ENCODE measurements around the gene TMEM63A.

The TMEM63A gene

DNA sequence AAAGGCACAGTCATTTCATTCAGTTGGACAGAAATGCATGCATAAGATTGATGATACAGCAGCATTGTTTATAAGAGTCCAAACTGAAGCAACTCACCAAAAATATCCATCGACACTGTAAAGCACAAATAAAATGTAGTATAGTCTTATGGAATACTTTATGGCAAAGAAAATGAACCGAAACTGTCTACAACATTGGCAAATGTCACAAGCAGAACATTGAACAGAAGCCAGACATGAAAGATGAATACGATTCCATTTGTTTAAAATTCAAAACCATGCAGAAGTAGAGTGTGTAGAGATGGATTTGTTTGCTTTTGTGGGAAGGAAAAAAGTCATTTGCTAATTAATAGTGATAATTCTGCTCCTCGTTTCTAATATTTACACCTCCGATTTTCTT lies 14.3 kb upstream of the TMEM63A start:
- DNase-seq (ENCODE audit: low spot score): no peak
- TF ChIP-seq CTCF (IDR thresholded peaks at IDR 0.05; ENCODE audit: extremely low read depth, missing control alignments): no peak

GRCh38 chr1:225892307-225892706 lies 10.1 kb upstream of the TMEM63A start:
- TF ChIP-seq CTCF (IDR thresholded peaks at IDR 0.05; ENCODE audit: extremely low read depth, missing control alignments): no peak
- no peak for DNase-seq (ENCODE audit: low spot score)

- no peak for DNase-seq (ENCODE audit: low spot score)
- TF ChIP-seq CTCF (IDR thresholded peaks at IDR 0.05; ENCODE audit: extremely low read depth, missing control alignments): no peak
Observed at GRCh38 chr1:225891229-225891972, 9.2 kb upstream of the TMEM63A start.

DNA sequence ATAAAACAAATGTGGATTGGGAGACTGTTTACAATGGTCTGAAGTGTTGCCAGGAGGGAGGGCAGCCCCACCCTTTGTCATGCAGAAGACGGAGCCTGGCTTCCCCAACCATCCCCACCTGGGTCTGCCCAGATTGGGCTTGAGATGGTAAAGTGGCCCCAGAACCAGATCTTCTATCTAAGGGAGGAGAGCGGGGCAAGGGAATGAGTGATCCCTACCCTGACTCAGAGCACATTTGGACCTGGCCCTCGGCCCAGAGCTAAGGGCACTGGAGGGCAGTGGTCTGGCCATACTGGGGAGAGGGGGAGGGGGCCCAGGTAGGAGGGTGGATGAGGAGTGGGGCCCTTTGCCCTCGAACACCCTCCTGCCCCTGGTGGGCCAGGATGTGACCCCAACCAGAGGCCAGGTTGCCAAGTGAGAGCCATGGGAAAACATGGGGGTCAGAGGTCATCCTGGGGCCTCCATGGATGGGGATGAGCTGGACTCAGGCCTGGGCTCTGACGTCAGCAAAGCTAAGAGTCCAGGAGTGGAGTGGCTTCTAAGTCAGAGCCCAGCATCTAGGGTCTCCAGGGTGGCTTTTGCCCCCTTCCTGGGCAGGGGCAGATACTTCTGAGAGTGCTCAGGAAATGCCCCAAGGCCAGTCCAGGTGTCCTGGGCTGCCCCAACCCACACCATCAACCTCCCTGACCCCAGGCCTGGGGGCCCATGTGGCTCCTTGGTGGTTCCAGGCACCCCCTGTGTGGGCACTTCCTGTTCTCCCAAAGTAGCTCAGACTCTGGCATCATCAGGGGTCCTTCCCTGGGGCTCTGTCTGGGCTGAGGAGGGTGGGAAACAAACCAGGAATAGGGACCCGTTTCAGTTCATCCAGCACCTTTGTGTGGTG lies 8.4 kb upstream of the TMEM63A start:
- no peak for TF ChIP-seq CTCF (IDR thresholded peaks at IDR 0.05; ENCODE audit: extremely low read depth, missing control alignments)
- DNase-seq (ENCODE audit: low spot score): no peak

DNA sequence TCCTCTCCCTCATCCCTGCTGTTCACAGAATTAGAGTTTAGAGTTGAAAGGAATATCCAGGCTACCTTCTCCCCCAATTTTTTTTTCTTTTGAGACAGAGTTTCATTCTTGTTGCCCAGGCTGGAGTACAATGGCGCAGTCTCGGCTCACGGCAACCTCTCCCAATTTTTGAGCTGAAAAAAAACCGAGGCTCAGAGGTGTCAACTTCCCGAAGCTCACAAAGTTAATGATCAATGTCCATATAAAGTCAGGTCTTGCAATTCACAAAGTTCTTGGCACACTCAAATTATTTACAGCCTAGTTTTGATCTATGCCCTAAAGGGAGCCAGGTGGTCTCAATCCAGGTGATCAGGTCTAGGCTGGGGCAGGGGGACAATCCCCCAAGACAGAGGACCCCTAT lies 7.6 kb upstream of the TMEM63A start:
- DNase-seq (ENCODE audit: low spot score): no peak
- TF ChIP-seq CTCF (IDR thresholded peaks at IDR 0.05; ENCODE audit: extremely low read depth, missing control alignments): no peak

DNA sequence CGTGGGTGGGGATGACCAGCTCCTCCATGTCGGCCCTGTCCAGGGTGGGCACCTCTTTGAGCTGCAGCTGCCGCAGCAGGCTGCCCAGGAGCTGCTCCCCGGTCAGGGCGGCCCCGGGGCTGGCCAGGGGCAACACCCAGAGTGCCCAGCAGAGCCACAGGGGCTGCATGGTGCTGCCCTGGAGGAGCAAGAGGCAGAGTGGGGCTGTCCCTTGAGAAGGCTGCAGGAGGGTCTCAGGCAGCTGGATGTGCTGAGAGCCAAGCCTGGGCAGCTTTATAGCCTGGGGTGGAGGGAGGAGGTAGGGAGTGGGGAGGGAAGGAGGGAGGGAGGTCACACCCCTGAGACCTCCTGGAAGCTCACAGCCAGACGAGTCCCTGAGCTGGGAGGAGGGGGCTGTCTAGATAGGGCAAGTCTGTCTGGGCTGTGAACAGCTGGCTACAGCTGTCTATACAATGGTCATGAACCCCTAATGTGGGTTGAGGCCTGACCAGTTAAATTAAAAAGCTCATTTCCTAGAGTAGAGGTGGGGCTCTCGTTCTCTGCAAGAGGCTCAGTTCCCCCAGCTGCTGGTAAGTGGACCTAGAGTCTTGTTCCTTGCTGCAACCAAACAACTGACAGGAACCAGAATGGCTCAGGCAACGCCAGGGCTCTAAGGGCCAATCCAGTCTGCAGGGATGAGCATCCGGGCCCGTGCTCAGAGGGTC lies 6.9 kb upstream of the TMEM63A start, which contains the start of gene LEFTY1:
LEFTY1 (minus strand) TSS at position 249 of the 704 bp plus-strand sequence; CDS start at position 169, 80 bp downstream.
- no peak for TF ChIP-seq CTCF (IDR thresholded peaks at IDR 0.05; ENCODE audit: extremely low read depth, missing control alignments)
- no peak for DNase-seq (ENCODE audit: low spot score)
